Esophagus muscularis mucosa (tissue), 3 donors: Measurements from ENCODE around the gene MRPL10.

Experiments
- CTCF ChIP-seq, 3 experiments: fragments of 200-600 bp in 2 of 3; fragments of 450-650 bp in 1 of 3; sonication (generic) in 2 of 3; IDR thresholded peaks; one replicate each; pipeline ENCODE4 v1.5.1; 2017 to 2019; ENCODE audit warnings: antibody characterized with exemption in 3 of 3, mild to moderate bottlenecking in 2 of 3, moderate library complexity in 1 of 3
- POLR2A ChIP-seq: fragments of 450-650 bp; IDR thresholded peaks from one replicate; pipeline ENCODE4 v1.6.1; 2017; ENCODE audit warnings: antibody characterized with exemption, moderate library complexity, mild to moderate bottlenecking, low read depth
- POLR2AphosphoS5 ChIP-seq, 2 donors: sonication (generic); formaldehyde crosslinking; IDR thresholded peaks; one replicate each; pipeline ENCODE4 v1.6.1; 2017; ENCODE audit warnings: antibody characterized with exemption in 2 of 2

- TF ChIP-seq POLR2A: no peak
- no peak for TF ChIP-seq CTCF (IDR thresholded peaks at IDR 0.05)
- TF ChIP-seq POLR2AphosphoS5 (IDR thresholded peaks at IDR 0.05): no peak
Observed at GRCh38 chr17:47774331-47774730, 57.0 kb downstream of the MRPL10 start.
